ENCODE measurements around the gene PBX4.

- TF ChIP-seq POLR2A (IDR thresholded peaks at IDR 0.05) (no peak), CTCF (IDR thresholded peaks at IDR 0.05) (no peak)
These were observed 68.6 kb downstream of the PBX4 start for GRCh38 chr19:19549804-19550464.

All from adrenal gland (tissue), 5 donors.